HG03135 (cell line): ENCODE results near the gene RPS6KA4.
"Not testable (repeated sequence)": the region's sequence is repeated elsewhere in the genome, so short reads cannot be mapped to it uniquely, and the experiment has no call there.

Experiments
- ATAC-seq: cut with Tn5 transposase; IDR thresholded peaks from one replicate; pipeline ENCODE4 v1.9.1; 2021; ENCODE audit warnings: mild to moderate bottlenecking, moderate library complexity; ENCODE audit not compliant: unreplicated experiment

The RPS6KA4 gene

DNA sequence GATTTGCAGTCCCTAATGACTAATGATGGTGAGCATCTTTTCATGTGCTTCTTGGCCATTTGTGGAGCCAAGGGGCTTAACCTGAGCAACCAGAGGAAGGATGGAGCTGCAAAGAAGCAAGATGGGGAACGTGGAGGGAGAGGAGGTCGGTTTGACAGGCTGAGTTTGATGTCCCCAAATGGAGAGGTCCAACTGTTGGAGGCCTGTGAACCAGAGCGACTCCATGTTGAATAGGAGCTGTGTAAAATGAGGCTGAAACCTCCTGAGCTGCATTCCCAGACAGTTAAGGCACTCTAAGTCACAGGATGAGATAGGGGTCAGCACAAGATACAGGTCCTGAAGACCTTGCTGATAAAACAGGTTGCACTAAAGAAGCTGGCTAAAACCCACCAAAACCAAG, 54.5 kb downstream of the RPS6KA4 start:
- ATAC-seq: no peak

DNA sequence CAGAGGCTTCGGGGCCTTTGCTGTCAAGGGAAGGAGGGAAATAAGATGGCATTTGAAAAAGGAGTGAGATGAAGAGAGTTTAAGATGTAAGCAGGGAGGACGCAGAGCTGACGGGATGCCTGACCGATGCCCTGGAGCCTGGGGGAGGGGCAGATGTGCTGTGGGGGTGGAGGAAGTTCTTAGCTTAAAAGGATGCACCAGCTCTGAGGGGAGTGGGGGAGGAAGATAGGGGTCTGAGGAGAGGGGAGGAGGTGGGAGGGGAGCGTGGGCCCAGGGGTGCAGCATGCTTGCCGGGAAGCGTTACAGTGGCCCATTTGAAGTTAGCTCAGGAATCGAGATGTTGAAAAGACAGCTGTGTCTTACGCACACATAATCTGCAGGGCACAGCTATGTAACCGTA, 56.3 kb downstream of the RPS6KA4 start:
- ATAC-seq: no peak

DNA sequence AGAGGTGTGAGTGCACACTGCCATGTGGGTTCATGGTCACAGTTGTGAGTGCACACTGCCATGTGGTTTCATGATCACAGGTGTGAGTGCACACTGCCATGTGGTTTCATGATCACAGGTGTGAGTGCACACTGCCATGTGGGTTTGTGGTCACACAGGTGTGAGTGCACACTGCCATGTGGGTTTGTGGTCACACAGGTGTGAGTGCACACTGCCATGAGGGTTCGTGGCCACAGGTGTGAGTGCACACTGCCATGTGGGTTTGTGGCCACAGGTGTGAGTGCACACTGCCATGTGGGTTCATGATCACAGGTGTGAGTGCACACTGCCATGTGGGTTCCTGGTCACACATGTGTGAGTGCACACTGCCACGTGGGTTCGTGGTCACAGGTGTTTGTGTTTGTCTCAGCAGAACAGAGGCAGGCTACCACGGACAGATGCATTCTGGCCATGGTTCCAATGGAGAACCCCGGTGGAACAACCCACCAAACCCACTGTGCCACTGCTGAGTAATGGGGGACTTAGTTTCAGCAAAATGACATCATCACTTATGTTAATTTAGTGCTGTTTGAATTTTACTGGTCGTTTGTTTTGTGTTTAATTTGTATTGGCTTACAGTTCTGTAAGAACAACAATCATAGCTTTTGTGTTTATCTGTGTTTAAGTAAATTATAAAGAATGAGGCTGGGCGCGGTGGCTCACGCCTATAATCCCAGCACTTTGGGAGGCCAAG, 57.2 kb downstream of the RPS6KA4 start:
- no peak for ATAC-seq

DNA sequence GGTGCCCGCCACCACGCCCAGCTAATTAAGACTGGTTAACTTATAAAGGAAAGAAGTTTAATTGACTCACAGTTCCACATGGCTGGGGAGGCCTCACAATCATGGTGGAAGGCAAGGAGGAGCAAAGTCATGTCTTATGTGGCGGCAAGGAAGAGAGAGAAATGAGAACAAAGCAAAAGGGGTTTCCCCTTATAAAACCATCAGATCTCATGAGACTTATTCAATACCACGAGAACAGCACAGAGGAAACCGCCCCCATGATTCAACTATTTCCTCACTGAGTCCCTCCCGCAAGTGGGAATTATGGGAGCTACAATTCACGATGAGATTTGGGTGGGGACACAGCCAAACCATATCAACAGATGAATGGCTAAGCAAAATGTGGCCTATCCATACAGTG, 59.3 kb downstream of the RPS6KA4 start:
- ATAC-seq: not testable (repeated sequence)

DNA sequence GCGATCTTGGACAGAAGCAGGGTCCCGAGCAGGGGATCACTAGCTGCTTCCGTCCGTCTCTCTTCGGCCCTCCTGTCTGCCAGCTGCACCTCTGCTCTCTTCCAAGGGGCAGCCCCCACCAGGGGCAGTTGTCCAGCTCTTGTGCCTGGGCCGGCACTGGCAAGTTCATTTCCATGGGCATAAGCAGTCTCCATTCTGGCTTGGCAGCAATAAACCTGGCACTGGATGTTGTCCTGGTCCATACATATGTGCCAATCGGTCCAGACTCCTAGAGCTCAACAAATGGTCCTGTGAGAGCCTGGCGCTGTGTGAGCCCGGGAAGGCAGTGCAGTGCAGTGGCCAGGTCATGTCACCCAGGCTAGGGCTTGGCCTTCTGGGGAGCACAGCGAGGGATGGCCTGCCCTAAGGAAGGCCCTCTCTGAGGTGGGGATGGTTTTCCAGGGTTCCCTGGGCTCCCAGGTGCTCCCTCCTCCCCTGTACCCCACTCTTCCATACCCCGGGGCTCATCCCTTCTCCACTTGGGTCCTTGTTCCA, 60.4 kb downstream of the RPS6KA4 start:
- ATAC-seq: no peak

DNA sequence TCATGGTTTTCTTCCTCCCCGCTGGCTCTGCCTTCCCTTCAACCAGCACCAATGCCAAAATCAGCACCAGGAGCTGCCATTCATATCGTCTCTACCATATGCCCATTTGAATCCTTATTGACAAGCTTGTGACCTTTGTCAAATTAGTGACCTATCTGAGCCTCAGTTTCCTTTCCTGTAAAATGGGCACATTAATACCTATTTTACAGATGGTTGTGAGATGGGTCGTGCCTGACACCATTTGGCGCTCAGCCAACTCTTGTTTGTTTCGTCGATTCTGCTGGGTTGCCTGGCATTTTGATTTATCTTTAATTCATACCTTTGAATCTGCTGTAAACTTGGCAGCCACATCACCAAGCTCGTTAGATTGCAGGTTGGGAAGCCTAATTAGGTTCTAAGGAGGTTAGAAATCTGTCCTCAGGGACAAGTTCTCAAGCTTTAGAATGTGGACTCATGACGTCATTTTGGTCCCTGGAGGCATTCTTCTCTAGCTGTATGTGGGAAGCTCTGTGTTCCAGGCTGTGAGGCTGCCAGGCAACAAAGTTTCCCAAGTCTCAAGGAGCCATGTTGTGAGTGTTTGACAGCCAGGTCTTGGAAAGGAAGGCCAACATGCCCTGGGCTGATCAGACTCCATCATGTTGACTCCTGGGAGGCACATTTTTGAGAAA, 61.0 kb downstream of the RPS6KA4 start:
- no peak for ATAC-seq
